T follicular helper cell (primary cell): ENCODE data around the gene BOD1.

Experiments
- DNase-seq: peaks from one replicate; pipeline ENCODE4 v3.0.0-alpha.2; 2020; ENCODE audit warnings: low read depth
- total RNA-seq, 2 experiments: gene quantifications; one replicate each; lab custom pipeline; 2026; lab: John Stamatoyannopoulos, UW

The BOD1 gene
- total RNA-seq, result 28.7 to 33.3 reads per million in 2 experiments

GRCh38 chr5:173616577-173617118, at the start of gene BOD1:
BOD1 (minus strand) TSS chr5:173616650; CDS start chr5:173616436, 214 bp downstream.
- DNase-seq, result peak; percentile 93

GRCh38 chr5:173665326-173665725, 48.9 kb upstream of the BOD1 start:
- DNase-seq, result no peak

- DNase-seq, result no peak
Observed at GRCh38 chr5:173664154-173664526, 47.7 kb upstream of the BOD1 start.

- DNase-seq, result no peak
Observed at GRCh38 chr5:173663352-173664153, 47.1 kb upstream of the BOD1 start.

GRCh38 chr5:173662581-173663351, 46.3 kb upstream of the BOD1 start:
- DNase-seq, result no peak

- no peak for DNase-seq
Observed at GRCh38 chr5:173660481-173661280, 44.2 kb upstream of the BOD1 start.

GRCh38 chr5:173659423-173659822, 43.0 kb upstream of the BOD1 start:
- DNase-seq, result no peak

- no peak for DNase-seq
Observed at GRCh38 chr5:173657741-173658356, 41.4 kb upstream of the BOD1 start.

GRCh38 chr5:173655196-173655797, 38.8 kb upstream of the BOD1 start:
- DNase-seq, result no peak

- no peak for DNase-seq
Observed at GRCh38 chr5:173653822-173654523, 37.5 kb upstream of the BOD1 start.

- no peak for DNase-seq
Observed at GRCh38 chr5:173648308-173648866, 31.9 kb upstream of the BOD1 start.

GRCh38 chr5:173646692-173647091, 30.2 kb upstream of the BOD1 start:
- DNase-seq, result no peak

- no peak for DNase-seq
Observed at GRCh38 chr5:173645890-173646574, 29.6 kb upstream of the BOD1 start.

GRCh38 chr5:173645437-173645807, 29.0 kb upstream of the BOD1 start:
- no peak for DNase-seq

- DNase-seq, result no peak
Observed at GRCh38 chr5:173644673-173645436, 28.4 kb upstream of the BOD1 start.

GRCh38 chr5:173643964-173644363, 27.5 kb upstream of the BOD1 start:
- no peak for DNase-seq

- DNase-seq, result no peak
Observed at GRCh38 chr5:173642895-173643481, 26.5 kb upstream of the BOD1 start.

GRCh38 chr5:173642191-173642816, 25.9 kb upstream of the BOD1 start:
- DNase-seq, result no peak
